Panc1 (cell line): ENCODE measurements around the gene IMPG1. TPM values are rescaled to one million over a fixed set of nuclear protein-coding genes. Genes with fewer than 3 reads are reported as not detected.

Source experiments
- ATAC-seq: fragments of 200-7000 bp; cut with Tn5 transposase; 2 replicates; pipeline ENCODE4 v1.9.1; 2020; ENCODE audit warnings: mild to moderate bottlenecking, moderate library complexity
- BruUV-seq: library from RNA; stranded (reverse); fragments of 400-500 nt; replicated peaks from 2 replicates; lab custom pipeline; 2021; lab: Mats Ljungman, UMichigan
- CTCF ChIA-PET: fragments of 300-600 bp; sonication (Branson Sonifier 250); formaldehyde crosslinking; loops from one replicate; lab custom pipeline; 2022; ENCODE audit warnings: antibody characterized with exemption; lab: Charles Lee
- POLR2A ChIA-PET: fragments of 300-600 bp; sonication (Branson Sonifier 250); formaldehyde crosslinking; loops from one replicate; lab custom pipeline; 2022; ENCODE audit warnings: antibody characterized with exemption; lab: Charles Lee
- DNase-seq: peaks from one replicate; pipeline ENCODE4 v3.0.0-alpha.2; 2010; ENCODE audit warnings: low read depth, low spot score
- H3K27ac ChIP-seq: 2 replicates; pipeline ENCODE4 v1.5.1; 2011; ENCODE audit warnings: mild to moderate bottlenecking, low read length, inconsistent platforms
- H3K27me3 ChIP-seq: fragments of 200-500 bp; sonication (Bioruptor generic); 2 replicates; pipeline ENCODE4 v1.6.0; 2014; ENCODE audit warnings: low read length, inconsistent platforms; ENCODE audit not compliant: control insufficient read depth, insufficient read depth
- H3K36me3 ChIP-seq: fragments of 200-500 bp; sonication (Bioruptor generic); 2 replicates; pipeline ENCODE4 v1.5.1; 2014; ENCODE audit warnings: inconsistent platforms, mild to moderate bottlenecking, low read length, moderate library complexity; ENCODE audit not compliant: control insufficient read depth, insufficient read depth
- H3K4me1 ChIP-seq: 2 replicates; pipeline ENCODE4 v1.5.1; 2011; ENCODE audit warnings: inconsistent platforms, mild to moderate bottlenecking, low read length, moderate library complexity; ENCODE audit not compliant: control insufficient read depth, insufficient read depth
- H3K4me3 ChIP-seq, 2 experiments: 2 replicates each; pipeline ENCODE4 v1.5.1; 2011 to 2012; ENCODE audit warnings: low read depth in 2 of 2, low read length in 2 of 2, mild to moderate bottlenecking in 2 of 2, inconsistent platforms in 1 of 2, moderate library complexity in 1 of 2
- H3K9me3 ChIP-seq: fragments of 200-500 bp; sonication (Bioruptor generic); 2 replicates; pipeline ENCODE4 v1.5.1; 2014; ENCODE audit warnings: low read depth, mild to moderate bottlenecking, inconsistent platforms, low read length, moderate library complexity; ENCODE audit not compliant: control insufficient read depth, insufficient read depth
- CTCF ChIP-seq: fragments of 450-650 bp; IDR thresholded peaks from 2 replicates; pipeline ENCODE4 v1.5.1; 2017; ENCODE audit warnings: mild to moderate bottlenecking
- POLR2AphosphoS5 ChIP-seq: IDR thresholded peaks from 2 replicates; pipeline ENCODE4 v1.6.1; 2012; ENCODE audit warnings: mild to moderate bottlenecking, low read depth, low read length, moderate library complexity
- REST ChIP-seq, 2 experiments: IDR thresholded peaks; 2 replicates each; pipeline ENCODE4 v1.6.1; 2011 to 2012; ENCODE audit warnings: low read depth in 2 of 2, control low read depth in 1 of 2, low read length in 1 of 2, mild to moderate bottlenecking in 1 of 2, moderate library complexity in 1 of 2; ENCODE audit not compliant: insufficient read depth in 1 of 2
- SIN3A ChIP-seq: IDR thresholded peaks from 2 replicates; pipeline ENCODE4 v1.6.1; 2012; ENCODE audit warnings: low read depth, mild to moderate bottlenecking, low read length, moderate library complexity, borderline replicate concordance; ENCODE audit not compliant: insufficient read depth
- TCF7L2 ChIP-seq: IDR thresholded peaks from 2 replicates; pipeline ENCODE4 v1.6.1; 2011; ENCODE audit warnings: mild to moderate bottlenecking, low read depth, low read length, inconsistent platforms
- in situ Hi-C: cut with HindIII; loops from 2 replicates; pipeline ENCODE4 v1.10.0; 2016; ENCODE audit warnings: low sequenced_read_pairs, low pct_unique_long_range_greater_than_20kb
- intact Hi-C: fragments of 100-400 bp; cut with micrococcal nuclease; formaldehyde crosslinking; loops from one replicate; pipeline ENCODE4 v1.10.0; 2022; ENCODE audit not compliant: unreplicated experiment
- total RNA-seq: library from RNA; stranded (reverse); gene quantifications from one replicate; pipeline ENCODE4 v1.2.1, GENCODE V29; 2021; ENCODE audit not compliant: unreplicated experiment

IMPG1 gene
- total RNA-seq, 1 experiment from 2014 or later: not detected

DNA sequence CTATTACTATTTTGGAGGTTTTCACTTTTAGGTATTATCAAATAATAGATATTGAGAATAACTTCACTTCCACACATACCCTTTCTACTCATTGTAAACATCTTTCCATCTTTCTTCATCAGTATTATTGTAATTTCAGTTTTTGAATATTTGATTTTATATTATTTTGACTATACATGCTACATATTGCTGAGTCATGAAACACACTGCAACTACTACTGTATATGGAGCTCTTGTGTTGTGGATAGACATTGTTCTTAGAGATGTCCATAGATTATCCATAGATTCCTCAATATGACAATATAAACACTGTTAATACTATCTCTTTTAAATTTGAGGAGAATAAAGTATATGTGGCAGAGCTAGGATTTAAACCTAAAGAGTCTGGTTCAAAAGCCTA lies 819 bp upstream of the IMPG1 start:
- TF ChIP-seq CTCF (no peak), POLR2AphosphoS5 (no peak), REST (IDR thresholded peaks at IDR 0.05; ENCODE audit: insufficient read depth in 1 of 2, low read depth in 2 of 2, low read length in 1 of 2) (no peak), SIN3A (no peak), TCF7L2 (no peak)
- H3K4me3 ChIP-seq: no peak overlapping the region
- H3K4me1 ChIP-seq: no peaks in the 10 kb centered on the region
- BruUV-seq: no TSS peak
- intact Hi-C loops: no loop called here
- CTCF ChIA-PET: no interaction called here
- POLR2A ChIA-PET: no interaction called here
- no peak for ATAC-seq
- 0 out of 2 replicates have a peak, but pooled peaks cover 2% of the 10 kb centered on the region for H3K9me3 ChIP-seq
- in situ Hi-C loops: no loop called here
- H3K27me3 ChIP-seq: no peaks in the 10 kb centered on the region
- H3K27ac ChIP-seq: no peak overlapping the region
- DNase-seq: no peak
- H3K36me3 ChIP-seq: no peaks in the 10 kb centered on the region

DNA sequence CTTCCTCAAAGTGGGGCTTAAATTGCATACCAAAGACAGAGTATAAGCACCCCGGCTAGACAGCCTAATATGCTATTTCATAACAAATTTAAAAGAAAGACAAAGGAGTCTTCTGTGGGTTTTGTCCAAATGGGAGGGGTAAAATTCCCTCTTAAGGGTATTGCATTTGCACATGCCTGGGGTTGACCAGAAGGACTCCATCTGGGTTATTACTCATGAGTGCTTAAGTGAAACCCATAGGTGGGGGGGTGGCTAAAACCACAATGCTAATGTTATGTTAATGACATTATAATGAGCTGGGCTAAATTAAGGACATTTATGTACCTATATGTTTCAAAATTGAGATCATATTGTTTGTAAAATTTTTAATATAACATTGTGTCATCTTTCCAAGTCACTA lies 15.0 kb downstream of the IMPG1 start:
- ChIA-PET CTCF (interaction anchor here (0.7 kb wide), 1 partner anchor 148 kb away, joined by 3 read pairs; no protein-coding TSS in a partner anchor), POLR2A (no interaction called here)
- BruUV-seq: no TSS peak
- DNase-seq (no peak), ATAC-seq (no peak)
- no peaks in the 10 kb centered on the region for H3K4me1 ChIP-seq
- intact Hi-C loops: no loop called here
- in situ Hi-C loops: no loop called here
- H3K4me3 ChIP-seq: no peak overlapping the region
- H3K27me3 ChIP-seq: no peaks in the 10 kb centered on the region
- H3K27ac ChIP-seq: no peak overlapping the region
- no peaks in the 10 kb centered on the region for H3K9me3 ChIP-seq
- TF ChIP-seq CTCF (no peak), TCF7L2 (no peak), SIN3A (no peak), POLR2AphosphoS5 (no peak)
- no peaks in the 10 kb centered on the region for H3K36me3 ChIP-seq
